Activated CD8-positive, alpha-beta memory T cell treated with anti-CD3 and anti-CD28 coated beads for 24 hours (primary cell): ENCODE data around the gene DGKQ.

Source experiments
- DNase-seq: peaks from one replicate; pipeline ENCODE4 v3.0.0-alpha.2; 2020

DGKQ gene

DNA sequence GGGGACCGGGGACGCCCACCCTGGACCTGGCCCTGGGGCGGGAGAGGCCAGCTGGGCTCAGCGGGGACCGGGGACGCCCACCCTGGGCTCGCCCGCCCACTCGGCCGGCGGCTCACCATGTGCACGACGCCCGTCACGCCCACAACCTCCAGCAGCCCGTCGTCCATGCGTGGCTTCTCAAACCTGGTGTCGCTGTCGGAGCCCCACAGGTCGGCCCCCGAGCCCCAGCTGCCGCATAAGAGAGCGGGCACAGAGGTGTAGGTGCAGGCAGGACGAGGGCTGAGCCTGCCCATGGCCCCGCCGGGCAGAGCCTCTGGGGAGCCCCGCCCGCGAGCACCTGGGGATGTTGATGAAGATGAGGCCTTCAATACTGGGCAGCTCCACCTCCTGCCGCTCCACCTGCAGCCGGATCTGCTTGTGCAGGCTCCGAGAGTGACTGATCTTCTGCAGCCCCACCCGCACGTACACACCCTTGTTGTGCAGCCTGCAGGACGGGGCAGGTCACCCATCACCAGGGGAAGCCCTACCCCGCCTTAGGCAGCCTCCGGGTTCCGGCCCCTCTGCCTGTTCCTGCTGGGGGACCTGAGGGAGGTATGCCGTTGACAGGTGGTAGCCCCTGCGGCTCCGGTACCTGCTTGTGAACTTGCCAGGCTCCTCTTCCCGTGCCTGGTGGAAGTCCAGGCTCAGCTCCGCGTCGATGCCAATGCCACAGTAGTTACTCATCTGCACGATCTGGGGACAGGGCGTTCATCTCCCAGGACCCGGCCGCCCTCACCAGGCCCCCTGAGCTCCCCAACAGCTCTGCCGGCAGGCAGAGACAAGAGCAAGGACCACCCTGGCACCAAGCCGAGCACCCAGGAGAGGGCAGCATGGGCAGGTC lies 11.8 kb downstream of the DGKQ start:
- DNase-seq: no peak

DNA sequence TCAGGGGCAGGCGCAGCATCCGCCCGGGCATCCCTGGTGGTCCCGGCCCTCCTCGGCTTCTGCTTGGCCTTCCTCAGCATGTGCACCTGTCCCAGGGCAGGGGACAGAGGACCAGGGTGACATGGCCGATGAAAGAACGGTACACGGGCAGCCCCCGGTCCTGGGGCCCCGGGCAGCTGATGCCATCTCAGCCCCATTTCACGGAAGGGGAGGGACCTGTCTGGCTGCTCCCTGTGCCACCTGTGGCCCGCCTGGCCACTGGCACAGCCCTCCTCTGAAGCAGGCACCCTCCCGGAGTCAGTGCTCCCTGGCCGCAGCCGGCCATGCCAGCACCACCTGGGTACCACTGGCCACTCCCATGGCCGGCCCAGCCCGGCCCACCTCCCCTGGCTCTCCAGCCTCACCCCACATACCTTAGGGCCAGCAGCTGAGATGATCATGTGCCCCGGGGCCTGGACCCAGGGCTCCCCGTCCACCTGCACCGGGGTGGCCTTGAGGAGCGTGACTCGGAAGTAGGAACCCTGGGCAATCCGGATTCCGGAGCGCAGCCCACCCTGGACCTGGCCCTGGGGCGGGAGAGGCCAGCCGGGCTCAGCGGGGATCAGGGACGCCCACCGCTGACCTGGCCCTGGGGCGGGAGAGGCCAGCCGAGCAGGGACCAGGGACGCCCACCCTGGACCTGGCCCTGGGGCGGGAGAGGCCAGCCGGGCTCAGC lies 12.6 kb downstream of the DGKQ start:
- no peak for DNase-seq

DNA sequence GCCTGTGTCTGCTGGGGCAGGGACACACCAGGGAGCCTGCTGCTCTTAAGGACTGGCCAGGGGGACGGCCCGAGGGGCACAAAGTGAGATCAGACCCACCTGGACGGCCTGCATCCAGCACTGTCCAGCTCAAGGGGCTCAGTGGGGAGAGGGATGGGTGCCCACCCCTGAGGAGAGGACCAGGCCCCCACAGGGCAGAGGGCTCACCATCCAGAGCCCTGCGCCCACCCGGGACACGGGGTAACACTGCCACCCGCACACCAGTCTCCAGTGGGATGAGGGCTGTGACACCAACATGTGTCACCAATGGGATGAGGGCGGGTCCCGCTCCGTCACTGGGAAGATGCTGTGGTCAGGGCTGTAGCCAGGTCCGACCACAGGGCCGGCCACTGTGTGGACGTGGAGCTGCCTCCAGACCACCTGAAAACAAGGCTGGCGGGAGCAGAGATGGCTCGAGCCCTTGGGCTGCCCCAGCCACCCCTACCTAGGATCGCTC lies 13.2 kb downstream of the DGKQ start:
- no peak for DNase-seq

DNA sequence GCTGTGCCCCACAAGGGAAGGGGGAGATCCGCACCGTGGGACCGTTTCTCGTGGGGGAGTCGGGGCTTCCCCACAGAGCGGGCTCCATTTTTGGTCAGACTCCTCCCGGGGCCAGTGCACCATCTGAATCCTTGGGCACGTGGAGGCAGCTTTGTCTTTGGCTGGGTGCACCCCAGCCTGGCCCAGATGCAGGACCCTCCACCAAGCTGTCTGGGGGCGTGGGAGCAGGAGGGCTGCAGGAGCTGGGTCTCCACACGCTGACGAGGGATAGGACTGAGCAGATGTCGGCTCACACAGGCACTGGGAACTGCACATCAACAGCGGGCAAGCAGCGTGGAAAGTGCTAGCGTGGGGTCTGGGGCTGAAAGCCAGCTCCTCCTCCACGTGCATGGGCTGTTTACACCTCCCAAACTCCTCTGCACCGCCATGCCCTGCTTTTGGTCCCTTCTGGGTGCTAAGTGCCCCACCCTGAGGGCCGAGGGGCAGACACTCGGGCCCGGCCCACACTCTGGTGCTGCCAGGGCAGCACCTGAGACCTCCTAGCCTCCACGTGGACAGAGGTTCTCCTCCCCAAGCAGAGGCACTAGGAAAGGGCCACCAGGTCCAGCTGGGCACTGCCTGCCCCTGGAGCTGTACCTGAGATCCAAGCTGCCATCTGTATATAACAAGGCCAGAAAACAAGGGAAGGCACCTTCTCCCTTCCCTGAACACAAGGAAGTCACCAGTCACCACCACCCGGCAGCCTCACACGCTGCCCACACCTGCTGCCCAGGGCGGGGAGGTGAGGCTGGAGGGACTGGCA lies 13.8 kb downstream of the DGKQ start:
- DNase-seq: no peak

DNA sequence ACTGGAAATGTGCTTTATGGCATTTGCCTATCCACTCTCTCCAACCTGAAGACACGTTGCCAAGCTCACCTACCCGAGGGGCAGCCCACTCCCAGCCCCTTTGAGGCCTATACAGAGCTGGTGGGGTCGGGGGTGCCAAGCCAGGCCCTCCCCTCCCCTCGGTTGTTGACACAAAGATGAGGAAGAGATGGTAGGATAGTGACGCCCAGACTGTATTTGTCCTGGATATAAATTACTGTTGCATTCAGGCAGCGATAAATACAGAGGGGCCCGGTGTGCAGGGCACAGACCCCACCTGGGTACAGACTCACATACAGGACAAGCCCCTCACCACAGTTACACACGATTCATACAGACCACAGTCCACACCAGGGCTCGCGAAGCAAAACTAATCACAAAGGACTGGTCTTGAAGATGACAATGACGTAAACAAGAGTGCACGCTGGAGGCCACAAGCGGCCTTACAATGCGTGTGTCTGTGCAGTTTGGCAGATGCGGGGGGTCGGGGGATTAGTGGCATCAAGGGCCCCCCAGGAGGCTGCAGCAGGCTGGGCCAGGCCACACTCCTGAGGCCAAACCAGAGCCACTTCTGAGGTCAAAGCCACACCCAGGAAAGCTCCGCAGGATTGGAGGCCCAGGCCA lies 14.6 kb downstream of the DGKQ start:
- DNase-seq: no peak

DNA sequence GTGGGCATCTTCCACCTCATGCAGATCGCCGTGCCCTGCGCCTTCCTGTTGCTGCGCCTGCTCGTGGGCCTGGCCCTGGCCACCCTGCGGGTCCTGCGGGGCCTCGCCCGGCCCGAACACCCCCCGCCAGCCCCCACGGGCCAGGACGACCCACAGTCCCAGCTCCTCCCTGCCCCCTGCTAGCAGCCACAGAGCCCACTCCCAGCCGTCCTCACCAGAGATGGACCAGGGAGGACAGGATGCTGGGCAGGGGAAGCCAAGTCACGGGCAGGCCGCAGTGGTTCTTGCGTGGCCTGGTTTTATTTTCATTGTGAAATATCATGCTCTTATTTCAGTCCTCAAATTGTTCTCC lies 15.1 kb downstream of the DGKQ start:
- no peak for DNase-seq

DNA sequence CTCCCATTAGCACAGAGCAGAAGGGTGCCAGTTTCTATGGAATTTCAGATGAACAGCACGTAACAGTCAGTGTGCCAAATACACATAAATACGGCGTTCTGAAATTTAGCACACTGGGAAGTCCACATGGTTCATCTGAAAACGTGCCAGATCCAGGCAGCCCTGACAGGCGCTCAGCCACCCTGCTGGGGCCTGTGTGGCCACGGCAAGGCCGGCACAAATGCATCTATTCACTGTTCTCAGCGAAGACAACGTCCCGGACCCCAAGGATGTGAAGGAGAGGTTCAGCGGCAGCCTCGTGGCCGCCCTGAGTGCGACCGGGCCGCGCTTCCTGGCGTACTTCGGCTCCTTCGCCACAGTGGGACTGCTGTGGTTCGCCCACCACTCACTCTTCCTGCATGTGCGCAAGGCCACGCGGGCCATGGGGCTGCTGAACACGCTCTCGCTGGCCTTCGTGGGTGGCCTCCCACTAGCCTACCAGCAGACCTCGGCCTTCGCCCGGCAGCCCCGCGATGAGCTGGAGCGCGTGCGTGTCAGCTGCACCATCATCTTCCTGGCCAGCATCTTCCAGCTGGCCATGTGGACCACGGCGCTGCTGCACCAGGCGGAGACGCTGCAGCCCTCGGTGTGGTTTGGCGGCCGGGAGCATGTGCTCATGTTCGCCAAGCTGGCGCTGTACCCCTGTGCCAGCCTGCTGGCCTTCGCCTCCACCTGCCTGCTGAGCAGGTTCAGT lies 15.6 kb downstream of the DGKQ start:
- no peak for DNase-seq

DNA sequence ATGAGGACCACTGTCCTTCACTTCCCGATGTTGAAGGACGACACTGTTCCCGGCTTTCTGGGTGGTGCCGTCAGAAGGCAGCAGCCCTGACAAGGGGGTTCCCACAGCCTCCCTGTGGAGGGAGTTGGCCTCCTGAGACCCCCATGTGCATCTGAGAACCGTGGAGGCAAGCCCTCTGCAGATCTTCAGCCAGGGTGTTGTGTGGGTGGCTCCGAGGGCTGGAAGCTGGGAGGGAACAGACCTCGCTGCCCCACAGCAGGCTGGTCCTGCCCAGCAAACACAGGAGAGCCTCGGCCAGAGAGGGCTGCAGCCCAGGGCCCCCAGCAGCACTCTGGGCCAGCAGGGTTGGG lies 16.2 kb downstream of the DGKQ start:
- DNase-seq: no peak

DNA sequence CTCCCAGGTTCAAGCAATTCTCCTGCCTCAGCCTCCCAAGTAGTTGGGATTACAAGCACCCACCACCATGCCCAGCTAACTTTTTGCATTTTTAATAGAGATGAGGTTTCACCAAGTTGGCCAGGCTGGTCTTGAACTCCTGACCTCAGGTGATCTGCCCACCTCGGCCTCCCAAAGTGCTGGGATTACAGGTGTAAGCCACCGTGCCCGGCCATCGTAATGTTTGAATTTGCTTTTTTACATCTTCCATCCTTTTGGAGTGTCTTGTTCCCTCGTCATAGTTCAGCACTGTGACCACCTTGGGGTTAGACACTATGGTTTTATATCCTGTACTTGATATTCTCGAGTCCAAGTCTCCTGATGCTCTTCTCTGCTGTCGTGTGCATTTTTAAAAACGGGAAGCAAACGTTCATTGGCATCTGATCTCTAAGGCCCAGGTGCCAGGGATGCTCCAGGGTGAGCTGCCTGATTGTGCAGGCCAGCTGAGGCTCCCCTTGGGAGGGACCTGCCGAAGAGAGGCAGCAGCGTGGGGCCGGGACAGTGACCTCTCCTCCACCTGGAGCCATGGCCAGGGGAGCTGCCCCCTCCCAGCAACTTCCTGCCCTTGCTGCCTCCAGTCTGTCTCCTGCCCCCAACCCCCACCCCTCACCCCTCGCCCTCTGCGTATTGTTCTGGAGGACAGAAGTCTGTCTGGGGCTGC lies 16.7 kb downstream of the DGKQ start:
- no peak for DNase-seq

DNA sequence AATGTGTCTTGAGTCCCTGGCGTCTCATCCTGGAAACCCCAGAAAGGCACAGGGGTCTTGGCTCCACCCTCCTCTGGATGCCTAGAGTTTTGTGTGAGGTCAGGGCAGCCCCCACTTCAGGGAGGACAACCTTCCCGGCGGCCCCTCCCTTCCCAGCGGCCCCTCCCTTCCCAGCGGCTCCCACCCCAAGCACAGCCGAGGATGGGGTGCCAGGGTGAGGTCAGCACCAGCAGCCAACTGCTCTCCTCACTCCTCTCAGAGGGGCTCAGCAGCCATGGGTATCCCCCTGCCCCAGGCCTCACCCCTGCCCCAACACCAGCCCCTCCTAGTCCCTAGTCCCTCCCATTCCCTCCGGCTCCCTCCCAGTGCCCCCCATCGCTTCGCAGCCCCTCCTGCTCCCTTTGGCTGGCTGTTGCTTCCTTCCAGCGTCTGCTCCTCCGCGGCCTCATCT lies 17.4 kb downstream of the DGKQ start:
- DNase-seq: no peak

DNA sequence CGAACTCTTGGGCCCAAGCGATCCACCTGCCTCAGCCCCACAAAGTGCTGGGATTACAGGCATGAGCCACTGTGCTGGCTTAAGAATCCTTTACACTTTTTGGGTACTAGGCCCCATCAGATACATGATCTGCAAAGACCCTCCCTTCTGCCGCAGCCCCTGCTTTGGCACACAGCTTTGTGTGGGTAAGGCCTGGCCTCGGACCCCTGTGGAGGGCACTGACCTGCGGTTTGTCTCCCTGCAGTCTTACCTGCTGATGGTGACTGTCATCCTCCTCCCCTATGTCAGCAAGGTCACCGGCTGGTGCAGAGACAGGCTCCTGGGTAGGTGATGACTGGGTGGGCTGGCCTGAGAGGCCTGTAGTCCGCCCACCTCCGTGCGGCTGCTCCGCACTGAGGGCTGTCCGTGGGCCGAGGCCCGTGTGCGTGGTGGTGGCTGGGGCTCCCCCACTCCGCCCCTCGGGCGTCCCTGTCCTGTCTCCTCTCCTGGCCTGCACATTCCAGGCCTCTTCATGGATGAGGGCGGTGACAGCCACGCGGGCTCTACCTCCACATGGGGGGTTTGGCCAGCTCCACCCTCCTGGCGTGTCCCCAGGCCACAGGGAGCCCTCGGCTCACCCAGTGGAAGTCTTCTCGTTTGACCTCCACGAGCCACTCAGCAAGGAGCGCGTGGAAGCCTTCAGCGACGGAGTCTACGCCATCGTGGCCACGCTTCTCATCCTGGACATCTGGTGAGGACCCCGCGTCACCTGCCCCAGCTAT lies 18.0 kb downstream of the DGKQ start:
- no peak for DNase-seq

DNA sequence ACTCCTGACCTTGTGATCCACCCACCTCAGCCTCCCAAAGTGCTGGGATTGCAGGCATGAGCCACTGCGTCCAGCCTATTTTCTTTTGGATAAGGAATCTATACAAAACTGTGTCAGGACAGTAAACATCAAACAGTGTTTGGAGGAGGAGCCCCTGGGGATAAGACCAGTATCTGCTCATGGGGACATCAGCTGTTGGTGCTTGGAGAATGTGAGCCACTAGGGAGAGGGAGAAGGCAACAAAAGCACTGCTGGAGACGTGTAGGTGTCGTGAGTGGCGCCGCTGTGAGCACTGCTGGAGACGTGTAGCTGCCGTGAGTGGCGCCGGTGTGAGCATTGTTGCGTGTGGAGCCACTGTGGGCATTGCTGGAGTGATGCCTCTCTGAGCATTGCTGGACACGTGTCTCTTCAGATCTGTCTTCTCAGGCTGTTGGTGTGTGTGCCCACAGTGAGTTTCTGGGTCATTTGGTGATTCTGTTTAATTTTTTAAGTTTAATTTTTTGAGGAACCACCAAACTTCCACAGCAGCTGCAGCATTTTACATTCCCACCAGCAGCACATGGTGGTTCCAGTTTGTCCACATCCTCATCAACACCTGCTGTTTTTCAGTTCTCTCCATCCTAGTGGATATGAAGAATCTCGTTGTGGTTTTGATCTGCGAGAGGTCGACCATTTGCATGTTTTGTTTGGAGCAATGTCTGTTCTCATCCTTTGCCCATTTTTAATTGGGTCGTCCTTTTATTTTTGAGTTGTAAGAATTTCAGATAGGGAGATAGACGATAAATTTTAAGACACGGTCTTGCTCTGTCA lies 19.0 kb downstream of the DGKQ start:
- DNase-seq: no peak

DNA sequence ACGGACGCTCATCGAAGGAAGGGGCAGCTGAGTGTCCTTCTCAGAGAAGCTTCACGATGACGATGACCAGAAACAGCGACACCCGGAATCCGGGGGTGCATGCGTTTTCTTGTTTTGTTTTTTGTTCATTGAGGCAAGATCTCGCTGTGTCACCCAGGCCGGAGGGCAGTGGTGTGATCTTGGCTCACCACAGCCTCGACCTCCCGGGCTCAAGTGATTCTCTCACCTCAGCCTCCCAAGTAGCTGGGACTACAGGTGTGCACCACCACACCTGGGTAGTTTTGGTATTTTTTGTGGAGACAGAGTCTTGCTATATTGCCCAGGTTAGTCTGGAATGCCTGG lies 19.8 kb downstream of the DGKQ start:
- no peak for DNase-seq

DNA sequence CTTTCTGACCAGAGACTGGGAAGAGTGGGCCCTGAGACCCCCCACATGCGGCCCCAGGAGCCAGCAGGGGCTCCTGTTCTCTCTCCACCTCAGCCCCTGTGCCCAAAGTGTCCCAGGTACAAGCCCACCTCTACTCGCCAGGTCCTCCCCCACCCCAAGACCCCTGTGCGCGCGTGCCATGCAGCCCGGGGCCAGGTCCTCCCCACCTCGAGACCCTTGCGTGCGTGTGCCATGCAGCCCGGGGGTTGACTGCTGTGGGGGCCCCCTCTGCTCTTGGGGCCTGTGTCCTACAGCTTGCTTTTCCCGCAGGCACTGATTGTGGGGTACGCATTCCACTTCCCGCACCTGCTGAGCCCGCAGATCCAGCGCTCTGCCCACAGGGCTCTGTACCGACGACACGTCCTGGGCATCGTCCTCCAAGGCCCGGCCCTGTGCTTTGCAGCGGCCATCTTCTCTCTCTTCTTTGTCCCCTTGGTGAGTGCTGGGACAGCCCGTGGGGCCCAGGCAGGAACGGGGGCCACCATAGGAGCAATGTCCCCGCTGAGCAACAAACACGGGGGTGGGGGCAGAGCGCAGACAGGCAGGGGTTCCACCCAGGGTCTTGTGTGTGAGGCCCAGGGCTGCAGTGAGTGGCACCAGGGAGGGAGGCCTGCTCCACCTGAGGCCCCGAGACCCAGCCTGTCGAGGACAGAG lies 20.3 kb downstream of the DGKQ start:
- DNase-seq: no peak

DNA sequence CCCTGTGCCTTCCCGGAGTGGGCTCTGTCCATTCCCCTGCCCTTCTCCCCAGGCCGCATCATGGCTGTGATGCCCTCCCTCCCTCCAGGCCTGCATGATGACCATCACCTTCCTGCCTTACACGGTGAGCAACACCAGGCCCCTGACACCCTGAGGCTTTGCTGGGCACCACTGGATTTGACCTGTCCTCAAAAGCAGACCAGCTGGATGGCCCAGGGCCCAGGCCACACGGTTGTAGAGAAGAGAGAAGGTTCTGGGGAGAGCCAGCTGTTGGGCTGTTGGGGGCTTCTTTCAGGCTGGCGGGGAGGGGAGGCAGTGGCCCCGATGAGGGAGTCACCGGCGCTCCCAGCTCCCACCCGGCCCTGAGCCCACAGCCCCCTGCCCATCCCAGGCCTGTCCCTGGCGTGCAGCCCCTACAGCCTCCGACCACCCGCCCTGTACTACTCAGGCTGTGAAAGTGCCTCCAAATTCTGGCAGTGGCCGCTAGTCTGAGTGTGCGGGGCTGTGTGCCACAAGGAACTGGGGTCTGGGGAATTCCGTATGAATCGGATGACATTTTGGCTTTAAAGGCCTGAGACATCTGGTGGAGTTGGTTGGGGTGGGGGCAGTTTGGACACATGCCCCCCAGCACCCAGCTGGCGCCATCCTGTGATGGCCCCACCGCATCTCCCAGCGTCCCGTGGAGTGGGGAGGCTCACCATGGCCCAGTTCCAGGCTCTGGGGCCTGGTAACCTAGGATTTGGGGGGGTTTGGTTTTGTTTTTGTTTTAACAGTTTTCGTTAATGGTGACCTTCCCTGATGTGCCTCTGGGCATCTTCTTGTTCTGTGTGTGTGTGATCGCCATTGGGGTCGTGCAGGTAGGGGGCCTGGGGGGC lies 21.5 kb downstream of the DGKQ start:
- no peak for DNase-seq

DNA sequence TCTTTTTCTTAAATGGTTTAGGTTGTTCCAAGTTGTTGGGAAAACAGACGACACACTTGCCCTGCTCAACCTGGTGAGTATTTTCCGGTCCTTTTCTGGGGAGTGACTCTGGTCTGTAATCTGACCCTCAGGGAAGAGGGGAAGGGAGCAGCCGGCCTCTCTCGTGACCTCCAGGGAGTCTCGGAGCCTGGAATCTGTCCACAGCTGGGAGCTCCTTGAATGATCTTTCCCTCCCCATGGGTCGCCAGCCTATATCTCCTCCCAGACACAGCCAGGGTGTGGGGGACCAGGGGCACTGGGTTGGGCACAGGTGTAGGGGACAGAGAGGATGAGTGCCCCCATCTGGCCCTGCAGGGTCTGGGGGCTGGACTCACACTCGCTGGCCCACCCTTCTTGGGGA lies 22.2 kb downstream of the DGKQ start:
- no peak for DNase-seq

DNA sequence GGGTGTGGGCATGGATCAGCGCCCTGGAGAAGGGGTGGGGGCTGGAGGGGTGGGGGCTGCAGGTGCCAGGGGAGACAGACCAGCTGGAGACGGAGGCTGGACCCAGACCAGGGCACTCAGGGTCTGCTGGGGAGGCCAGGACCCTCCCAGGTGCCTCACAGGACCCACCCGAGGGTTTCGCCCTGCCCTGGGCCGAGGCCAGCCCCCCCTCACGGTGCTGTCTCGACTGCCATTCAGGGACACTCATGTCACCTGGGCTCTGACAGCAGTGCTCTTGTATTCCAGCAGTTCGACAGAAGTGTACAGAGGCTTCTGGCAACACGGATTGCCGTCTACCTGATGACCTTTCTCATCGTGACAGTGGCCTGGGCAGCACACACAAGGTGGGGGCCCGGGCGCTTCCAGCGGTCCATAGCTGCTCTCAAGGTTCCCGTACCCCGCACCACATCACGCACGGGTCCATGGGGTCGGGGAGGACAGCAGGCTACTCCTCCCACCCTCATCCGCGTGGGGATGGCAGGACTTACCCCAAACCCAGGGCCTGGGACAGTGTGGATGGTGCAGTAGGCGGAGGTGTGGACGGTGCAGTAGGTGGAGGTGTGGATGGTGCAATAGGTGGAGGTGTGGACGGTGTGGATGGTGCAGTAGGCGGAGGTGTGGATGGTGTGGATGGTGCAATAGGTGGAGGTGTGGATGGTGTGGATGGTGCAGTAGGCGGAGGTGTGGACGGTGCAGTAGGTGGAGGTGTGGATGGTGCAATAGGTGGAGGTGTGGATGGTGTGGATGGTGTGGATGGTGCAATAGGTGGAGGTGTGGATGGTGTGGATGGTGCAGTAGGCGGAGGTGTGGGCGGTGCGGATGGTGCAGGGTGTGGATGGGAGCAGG lies 23.0 kb downstream of the DGKQ start:
- DNase-seq: no peak
